ENCODE data around the gene LARGE1. TPM values are rescaled to one million over a fixed set of nuclear protein-coding genes. Genes with fewer than 3 reads are reported as not detected.

The LARGE1 gene
- total and polyA plus RNA-seq, 2 donors (not counting 1 experiment from before 2014, with no cell fraction given) = 14.1 to 19.2 TPM

DNA sequence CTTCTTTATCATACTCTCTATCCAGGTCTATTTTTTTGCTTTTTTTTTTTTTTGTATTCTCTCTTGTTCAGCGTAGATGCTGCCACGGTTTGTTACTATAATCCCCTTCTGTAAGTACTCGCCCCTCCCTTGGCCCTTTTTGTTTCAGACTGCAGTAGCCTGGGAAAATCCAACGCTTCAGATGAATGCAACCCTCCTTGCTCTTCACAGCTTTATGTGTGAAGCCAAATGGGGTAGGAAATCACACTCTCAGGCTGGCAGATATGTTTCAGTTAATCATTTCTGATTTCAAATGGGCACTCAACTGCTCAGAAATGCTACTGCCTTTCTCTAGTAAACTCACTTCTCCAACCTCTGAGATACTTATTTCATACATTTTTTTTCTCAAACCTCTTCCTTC lies 149.1 kb downstream of the LARGE1 start:
- Histone ChIP-seq H4K20me1 (ENCODE audit: control insufficient read depth, extremely low read depth, insufficient read depth, low read length) (no peaks in the 10 kb centered on the region), H2AFZ (ENCODE audit: low read length) (no peak overlapping the region), H3K9ac (ENCODE audit: insufficient read depth, low read length) (no peak overlapping the region), H3K4me3 (replicated peaks in 1 of 4; ENCODE audit: control extremely low read depth in 1 of 4, insufficient read depth in 1 of 4, low read depth in 3 of 4, low read length in 4 of 4) (no peak overlapping the region), H3K27ac (ENCODE audit: insufficient read depth, low read length) (no peak overlapping the region), H3K36me3 (ENCODE audit: control insufficient read depth, insufficient read depth, low read length) (no peaks in the 10 kb centered on the region), H3K4me1 (ENCODE audit: control insufficient read depth, extremely low read depth, insufficient read depth, low read length) (no peaks in the 10 kb centered on the region), H3K27me3 (ENCODE audit: control insufficient read depth, insufficient read depth, low read length) (no peaks in the 10 kb centered on the region), H3K4me2 (ENCODE audit: extremely low read depth, insufficient read depth, low read length) (no peak overlapping the region), H3K9me3 (ENCODE audit: control insufficient read depth, insufficient read depth, low read depth, low read length) (no peaks in the 10 kb centered on the region), H3K79me2 (ENCODE audit: control insufficient read depth, insufficient read depth, low read length) (no peaks in the 10 kb centered on the region)
- TF ChIP-seq EZH2 (IDR thresholded peaks at IDR 0.05; ENCODE audit: low read length, missing control alignments) = no peak
- TF ChIP-seq, protein P1, sequence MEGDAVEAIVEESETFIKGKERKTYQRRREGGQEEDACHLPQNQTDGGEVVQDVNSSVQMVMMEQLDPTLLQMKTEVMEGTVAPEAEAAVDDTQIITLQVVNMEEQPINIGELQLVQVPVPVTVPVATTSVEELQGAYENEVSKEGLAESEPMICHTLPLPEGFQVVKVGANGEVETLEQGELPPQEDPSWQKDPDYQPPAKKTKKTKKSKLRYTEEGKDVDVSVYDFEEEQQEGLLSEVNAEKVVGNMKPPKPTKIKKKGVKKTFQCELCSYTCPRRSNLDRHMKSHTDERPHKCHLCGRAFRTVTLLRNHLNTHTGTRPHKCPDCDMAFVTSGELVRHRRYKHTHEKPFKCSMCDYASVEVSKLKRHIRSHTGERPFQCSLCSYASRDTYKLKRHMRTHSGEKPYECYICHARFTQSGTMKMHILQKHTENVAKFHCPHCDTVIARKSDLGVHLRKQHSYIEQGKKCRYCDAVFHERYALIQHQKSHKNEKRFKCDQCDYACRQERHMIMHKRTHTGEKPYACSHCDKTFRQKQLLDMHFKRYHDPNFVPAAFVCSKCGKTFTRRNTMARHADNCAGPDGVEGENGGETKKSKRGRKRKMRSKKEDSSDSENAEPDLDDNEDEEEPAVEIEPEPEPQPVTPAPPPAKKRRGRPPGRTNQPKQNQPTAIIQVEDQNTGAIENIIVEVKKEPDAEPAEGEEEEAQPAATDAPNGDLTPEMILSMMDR (conservative IDR thresholded peaks at IDR 0.05 in 1 of 2, IDR thresholded peaks at IDR 0.05 in 1 of 2; ENCODE audit: low read depth in 1 of 2, low read length in 2 of 2) = no peak
- no peak for DNase-seq (ENCODE audit: low read depth in 2 of 2)

DNA sequence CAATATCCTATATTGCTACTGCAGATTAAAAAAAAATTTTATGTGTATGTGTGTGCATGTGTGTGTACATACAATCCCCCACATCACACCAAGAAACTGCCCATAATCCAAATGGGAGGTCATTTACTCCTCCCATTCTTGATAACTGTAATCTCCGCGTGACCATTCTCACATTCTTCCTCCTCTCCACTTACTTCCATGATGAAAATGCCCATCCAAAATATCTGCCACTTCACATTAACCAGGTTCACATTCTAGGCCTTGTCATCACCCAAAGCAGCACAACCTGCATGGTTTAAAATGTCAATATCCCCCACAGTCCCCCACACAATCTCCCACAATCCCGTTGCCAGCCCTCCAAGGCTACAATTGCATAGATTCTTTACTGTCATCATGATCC lies 149.6 kb downstream of the LARGE1 start:
- DNase-seq (ENCODE audit: low read depth in 2 of 2) = no peak
- Histone ChIP-seq H3K9ac (ENCODE audit: insufficient read depth, low read length) (no peak overlapping the region), H3K27me3 (ENCODE audit: control insufficient read depth, insufficient read depth, low read length) (no peaks in the 10 kb centered on the region), H3K79me2 (ENCODE audit: control insufficient read depth, insufficient read depth, low read length) (no peaks in the 10 kb centered on the region), H3K4me1 (ENCODE audit: control insufficient read depth, extremely low read depth, insufficient read depth, low read length) (no peaks in the 10 kb centered on the region), H3K4me3 (replicated peaks in 1 of 4; ENCODE audit: control extremely low read depth in 1 of 4, insufficient read depth in 1 of 4, low read depth in 3 of 4, low read length in 4 of 4) (no peak overlapping the region), H4K20me1 (ENCODE audit: control insufficient read depth, extremely low read depth, insufficient read depth, low read length) (no peaks in the 10 kb centered on the region), H3K27ac (ENCODE audit: insufficient read depth, low read length) (no peak overlapping the region), H3K9me3 (ENCODE audit: control insufficient read depth, insufficient read depth, low read depth, low read length) (no peaks in the 10 kb centered on the region), H3K36me3 (ENCODE audit: control insufficient read depth, insufficient read depth, low read length) (no peaks in the 10 kb centered on the region), H2AFZ (ENCODE audit: low read length) (no peak overlapping the region), H3K4me2 (ENCODE audit: extremely low read depth, insufficient read depth, low read length) (no peak overlapping the region)
- TF ChIP-seq EZH2 (IDR thresholded peaks at IDR 0.05; ENCODE audit: low read length, missing control alignments) = no peak
- TF ChIP-seq, protein P1 (conservative IDR thresholded peaks at IDR 0.05 in 1 of 2, IDR thresholded peaks at IDR 0.05 in 1 of 2; ENCODE audit: low read depth in 1 of 2, low read length in 2 of 2) = no peak

DNA sequence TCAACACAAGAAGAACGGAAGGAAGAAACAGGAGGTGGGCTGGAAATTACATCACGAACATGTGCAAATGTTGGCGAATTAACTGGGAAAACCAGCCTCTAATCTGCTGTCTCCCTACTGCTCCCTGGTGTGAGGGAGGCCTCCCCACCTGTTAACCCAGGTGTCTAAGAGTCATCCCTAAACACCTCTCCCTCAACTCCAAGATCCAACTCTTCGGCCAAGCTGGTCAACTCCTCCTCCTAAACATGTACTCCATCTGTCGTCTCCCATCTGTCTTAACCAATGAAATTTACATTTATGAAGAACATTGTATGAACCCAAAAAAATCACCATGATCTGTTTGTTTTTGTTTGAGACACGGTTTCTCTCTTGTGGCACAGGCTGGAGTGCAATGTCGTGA lies 154.2 kb downstream of the LARGE1 start:
- Histone ChIP-seq H3K4me2 (ENCODE audit: extremely low read depth, insufficient read depth, low read length) (no peak overlapping the region), H3K27ac (ENCODE audit: insufficient read depth, low read length) (no peak overlapping the region), H3K4me3 (replicated peaks in 1 of 4; ENCODE audit: control extremely low read depth in 1 of 4, insufficient read depth in 1 of 4, low read depth in 3 of 4, low read length in 4 of 4) (no peak overlapping the region), H2AFZ (ENCODE audit: low read length) (no peak overlapping the region), H3K9me3 (ENCODE audit: control insufficient read depth, insufficient read depth, low read depth, low read length) (no peaks in the 10 kb centered on the region), H4K20me1 (ENCODE audit: control insufficient read depth, extremely low read depth, insufficient read depth, low read length) (no peaks in the 10 kb centered on the region), H3K79me2 (ENCODE audit: control insufficient read depth, insufficient read depth, low read length) (no peaks in the 10 kb centered on the region), H3K27me3 (ENCODE audit: control insufficient read depth, insufficient read depth, low read length) (no peaks in the 10 kb centered on the region), H3K9ac (ENCODE audit: insufficient read depth, low read length) (no peak overlapping the region), H3K36me3 (ENCODE audit: control insufficient read depth, insufficient read depth, low read length) (no peaks in the 10 kb centered on the region), H3K4me1 (ENCODE audit: control insufficient read depth, extremely low read depth, insufficient read depth, low read length) (no peaks in the 10 kb centered on the region)
- no peak for TF ChIP-seq EZH2 (IDR thresholded peaks at IDR 0.05; ENCODE audit: low read length, missing control alignments)
- TF ChIP-seq, protein P1 (conservative IDR thresholded peaks at IDR 0.05 in 1 of 2, IDR thresholded peaks at IDR 0.05 in 1 of 2; ENCODE audit: low read depth in 1 of 2, low read length in 2 of 2) = no peak
- DNase-seq (ENCODE audit: low read depth in 2 of 2) = no peak

All from fibroblast of lung (primary cell).